ENCODE data around the gene DPEP1.

- TF ChIP-seq, protein P1, sequence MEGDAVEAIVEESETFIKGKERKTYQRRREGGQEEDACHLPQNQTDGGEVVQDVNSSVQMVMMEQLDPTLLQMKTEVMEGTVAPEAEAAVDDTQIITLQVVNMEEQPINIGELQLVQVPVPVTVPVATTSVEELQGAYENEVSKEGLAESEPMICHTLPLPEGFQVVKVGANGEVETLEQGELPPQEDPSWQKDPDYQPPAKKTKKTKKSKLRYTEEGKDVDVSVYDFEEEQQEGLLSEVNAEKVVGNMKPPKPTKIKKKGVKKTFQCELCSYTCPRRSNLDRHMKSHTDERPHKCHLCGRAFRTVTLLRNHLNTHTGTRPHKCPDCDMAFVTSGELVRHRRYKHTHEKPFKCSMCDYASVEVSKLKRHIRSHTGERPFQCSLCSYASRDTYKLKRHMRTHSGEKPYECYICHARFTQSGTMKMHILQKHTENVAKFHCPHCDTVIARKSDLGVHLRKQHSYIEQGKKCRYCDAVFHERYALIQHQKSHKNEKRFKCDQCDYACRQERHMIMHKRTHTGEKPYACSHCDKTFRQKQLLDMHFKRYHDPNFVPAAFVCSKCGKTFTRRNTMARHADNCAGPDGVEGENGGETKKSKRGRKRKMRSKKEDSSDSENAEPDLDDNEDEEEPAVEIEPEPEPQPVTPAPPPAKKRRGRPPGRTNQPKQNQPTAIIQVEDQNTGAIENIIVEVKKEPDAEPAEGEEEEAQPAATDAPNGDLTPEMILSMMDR (IDR thresholded peaks at IDR 0.05), result no peak
- no peak for TF ChIP-seq EZH2 (IDR thresholded peaks at IDR 0.05; ENCODE audit: borderline replicate concordance, insufficient read depth, low read depth, low read length, poor library complexity, severe bottlenecking)
Measured at GRCh38 chr16:89572073-89572484, 41.4 kb upstream of the DPEP1 start.
